ENCODE measurements around the gene FOLR1. TPM values are rescaled to one million over a fixed set of nuclear protein-coding genes. Genes with fewer than 3 reads are reported as not detected.

FOLR1 gene
- total and polyA plus RNA-seq, 9 of the 15 experiments (the other 6 are each of a cell fraction or from before 2014, with no cell fraction given), result 0.22 to 2.3 (median 1.0) TPM

- CTCF ChIA-PET (ENCODE audit: low intra/inter-chr PET ratio), result no interaction called here
Observed at GRCh38 chr11:72209101-72209500, 17.2 kb downstream of the FOLR1 start.

More at GRCh38 chr11:72209101-72209500, 17.2 kb downstream of the FOLR1 start:
- no peaks in the 10 kb centered on the region for H3K9me1 ChIP-seq (ENCODE audit: control insufficient read depth, insufficient read depth, low read length)
- 10% methylated on average over 4 of the region's 4 CpGs for WGBS (ENCODE audit: insufficient coverage, low coverage, missing lambda C conversion rate)
- TF ChIP-seq STAT5A (IDR thresholded peaks at IDR 0.05; ENCODE audit: borderline replicate concordance, low read length) (no peak), ZNF780A (CRISPR knock-in tag; IDR thresholded peaks at IDR 0.05) (no peak), TAF1 (IDR thresholded peaks at IDR 0.05; ENCODE audit: control insufficient read depth, extremely low read depth, insufficient read depth, low read length, severe bottlenecking) (no peak), MLLT1 (IDR thresholded peaks at IDR 0.05) (no peak), ZNF12 (CRISPR knock-in tag; IDR thresholded peaks at IDR 0.05) (no peak), E2F3 (CRISPR knock-in tag; IDR thresholded peaks at IDR 0.05) (no peak)
- TF ChIP-seq, protein P1, sequence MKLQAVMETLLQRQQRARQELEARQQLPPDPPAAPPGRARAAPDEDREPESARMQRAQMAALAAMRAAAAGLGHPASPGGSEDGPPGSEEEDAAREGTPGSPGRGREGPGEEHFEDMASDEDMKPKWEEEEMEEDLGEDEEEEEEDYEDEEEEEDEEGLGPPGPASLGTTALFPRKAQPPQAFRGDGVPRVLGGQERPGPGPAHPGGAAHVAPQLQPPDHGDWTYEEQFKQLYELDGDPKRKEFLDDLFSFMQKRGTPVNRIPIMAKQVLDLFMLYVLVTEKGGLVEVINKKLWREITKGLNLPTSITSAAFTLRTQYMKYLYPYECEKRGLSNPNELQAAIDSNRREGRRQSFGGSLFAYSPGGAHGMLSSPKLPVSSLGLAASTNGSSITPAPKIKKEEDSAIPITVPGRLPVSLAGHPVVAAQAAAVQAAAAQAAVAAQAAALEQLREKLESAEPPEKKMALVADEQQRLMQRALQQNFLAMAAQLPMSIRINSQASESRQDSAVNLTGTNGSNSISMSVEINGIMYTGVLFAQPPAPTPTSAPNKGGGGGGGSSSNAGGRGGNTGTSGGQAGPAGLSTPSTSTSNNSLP (IDR thresholded peaks at IDR 0.05; ENCODE audit: borderline replicate concordance, low read depth, low read length), result no peak
- POLR2A ChIA-PET, result interaction anchor here (0.6 kb wide), 1 partner anchor 636 kb away, joined by 3 read pairs; no protein-coding TSS in a partner anchor
- H3K36me3 ChIP-seq (ENCODE audit: control insufficient read depth, insufficient read depth, low read length), result no peaks in the 10 kb centered on the region
- in situ Hi-C loops (cut with MboI) (no loop called here), intact Hi-C loops (cut with micrococcal nuclease) (no loop called here)
- H3K79me2 ChIP-seq (ENCODE audit: control insufficient read depth, insufficient read depth, low read length), result no peaks in the 10 kb centered on the region
- H3K27ac ChIP-seq (ENCODE audit: extremely low read depth, low read depth, low read length), result no peak overlapping the region
- H3K27me3 ChIP-seq (ENCODE audit: control insufficient read depth in 2 of 2, insufficient read depth in 2 of 2, low read length in 2 of 2), result no peaks in the 10 kb centered on the region
- no TSS peak for BruUV-seq (replicated peaks)
- no peak overlapping the region for H3K4me3 ChIP-seq
- DNase-seq (ENCODE audit: extremely low read depth in 1 of 4, low spot score in 3 of 4), result no peak
- H3K4me2 ChIP-seq (ENCODE audit: insufficient read depth, low read length), result no peak overlapping the region
- ATAC-seq, result no peak
- no peak overlapping the region for H3K9ac ChIP-seq (ENCODE audit: insufficient read depth in 1 of 2, low read depth in 2 of 2, low read length in 2 of 2)
- no peak for FAIRE-seq
- no peaks in the 10 kb centered on the region; the same call in 1 of the 2 replicates for H3K9me3 ChIP-seq (replicated peaks; ENCODE audit: control insufficient read depth, insufficient read depth, low read depth, low read length)
- H3K4me1 ChIP-seq (replicated peaks in 1 of 2; ENCODE audit: control insufficient read depth in 2 of 2, insufficient read depth in 2 of 2, low read length in 2 of 2), result no peaks in the 10 kb centered on the region; a peak in 1 of 5 replicates
- H4K20me1 ChIP-seq (replicated peaks; ENCODE audit: control insufficient read depth, insufficient read depth, low read length), result no peaks in the 10 kb centered on the region
- no peak overlapping the region for H2AFZ ChIP-seq (ENCODE audit: low read depth, low read length)

Measured in K562 (cell line).